Measurements from ENCODE around the gene PP2D1.
"Not testable (repeated sequence)": the region's sequence is repeated elsewhere in the genome, so short reads cannot be mapped to it uniquely, and the experiment has no call there.

The PP2D1 gene

DNA sequence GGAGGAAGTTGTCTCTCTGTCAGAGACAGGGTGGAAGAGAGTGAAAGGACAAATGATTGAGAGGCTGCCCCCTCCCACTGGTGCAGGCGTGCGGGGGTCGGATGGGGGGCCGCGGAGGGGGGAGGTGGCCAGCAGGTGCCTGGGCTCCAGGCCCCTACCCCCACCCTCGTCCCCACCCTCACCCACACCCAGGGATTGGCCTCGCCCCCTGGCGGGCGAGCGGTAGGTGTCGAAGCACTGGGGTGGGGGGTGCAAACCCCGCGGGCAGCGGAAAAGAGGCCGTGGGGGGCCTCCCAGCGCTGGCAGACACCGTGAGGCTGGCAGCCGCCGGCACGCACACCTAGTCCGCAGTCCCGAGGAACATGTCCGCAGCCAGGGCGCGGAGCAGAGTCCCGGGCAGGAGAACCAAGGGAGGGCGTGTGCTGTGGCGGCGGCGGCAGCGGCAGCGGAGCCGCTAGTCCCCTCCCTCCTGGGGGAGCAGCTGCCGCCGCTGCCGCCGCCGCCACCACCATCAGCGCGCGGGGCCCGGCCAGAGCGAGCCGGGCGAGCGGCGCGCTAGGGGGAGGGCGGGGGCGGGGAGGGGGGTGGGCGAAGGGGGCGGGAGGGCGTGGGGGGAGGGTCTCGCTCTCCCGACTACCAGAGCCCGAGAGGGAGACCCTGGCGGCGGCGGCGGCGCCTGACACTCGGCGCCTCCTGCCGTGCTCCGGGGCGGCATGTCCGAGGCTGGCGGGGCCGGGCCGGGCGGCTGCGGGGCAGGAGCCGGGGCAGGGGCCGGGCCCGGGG is 27.9 kb upstream of the PP2D1 start, which contains the start of gene KAT2B:
Gene KAT2B (plus strand): TSS at position 682 of the 783 bp plus-strand sequence. CDS start 32 bp downstream, at position 714.
- DNase-seq = peak; percentile 74

DNA sequence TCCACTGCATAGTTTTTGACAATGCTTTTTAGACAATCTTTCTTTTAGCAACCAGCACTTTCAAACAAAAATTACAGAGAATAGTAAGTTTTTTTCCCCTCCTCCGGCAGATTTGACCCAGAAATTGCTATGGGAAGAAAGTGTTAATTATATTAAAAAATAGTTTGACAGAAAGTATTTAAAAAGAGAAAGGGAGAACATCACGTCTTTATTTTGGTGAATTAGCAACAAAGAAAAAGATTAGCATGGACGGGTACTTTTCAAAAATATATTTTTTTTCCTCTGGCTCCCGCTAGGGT is 27.4 kb upstream of the PP2D1 start:
- DNase-seq = no peak

GRCh38 chr3:20038699-20039465 is 26.8 kb upstream of the PP2D1 start:
- no peak for DNase-seq

- no peak for DNase-seq
Observed at GRCh38 chr3:20037255-20037996, 25.4 kb upstream of the PP2D1 start.

- DNase-seq = no peak
Observed at GRCh38 chr3:20035019-20035418, 23.0 kb upstream of the PP2D1 start.

DNA sequence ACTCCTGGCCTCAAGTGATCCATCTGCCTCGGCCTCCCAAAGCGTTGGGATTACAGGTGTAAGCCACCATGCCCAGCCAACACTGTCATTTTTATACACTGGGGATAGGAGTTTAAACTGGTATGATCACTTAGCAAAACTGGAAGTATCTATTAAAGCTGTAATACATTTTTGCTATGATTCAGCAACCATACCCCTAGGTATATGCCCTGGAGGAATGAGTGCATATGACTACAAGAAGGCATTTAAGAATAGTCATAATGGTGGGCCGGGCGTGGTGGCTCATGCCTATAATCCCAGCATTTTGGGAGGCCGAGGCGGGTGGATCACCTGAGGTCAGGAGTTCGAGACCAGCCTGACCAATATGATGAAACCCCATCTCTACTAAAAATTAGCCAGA is 19.9 kb upstream of the PP2D1 start:
- DNase-seq = not testable (repeated sequence)

GRCh38 chr3:20028905-20029331 is 16.9 kb upstream of the PP2D1 start:
- no peak for DNase-seq

GRCh38 chr3:20027136-20027535 is 15.1 kb upstream of the PP2D1 start:
- DNase-seq = no peak

GRCh38 chr3:20023623-20024405 is 11.8 kb upstream of the PP2D1 start:
- no peak for DNase-seq

GRCh38 chr3:20022954-20023622 is 11.0 kb upstream of the PP2D1 start:
- DNase-seq = no peak

DNA sequence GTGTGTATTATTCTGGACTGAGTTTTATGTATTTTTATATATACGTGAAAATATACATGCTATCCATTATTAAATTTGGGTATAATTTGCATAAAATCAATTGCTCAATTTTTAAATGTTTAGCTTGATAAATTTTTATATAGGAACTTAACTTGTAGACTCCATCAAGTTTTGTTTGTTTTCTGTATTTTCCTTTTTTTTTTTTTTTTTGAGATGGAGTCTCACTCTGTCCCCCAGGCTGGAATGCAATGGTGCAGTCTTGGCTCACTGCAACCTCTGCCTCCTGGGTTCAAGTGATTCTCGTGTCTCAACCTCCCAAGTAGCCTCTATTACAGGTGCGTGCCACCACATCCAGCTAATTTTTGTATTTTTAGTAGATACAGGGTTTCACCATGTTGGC is 4.0 kb upstream of the PP2D1 start:
- not testable (repeated sequence) for DNase-seq

DNA sequence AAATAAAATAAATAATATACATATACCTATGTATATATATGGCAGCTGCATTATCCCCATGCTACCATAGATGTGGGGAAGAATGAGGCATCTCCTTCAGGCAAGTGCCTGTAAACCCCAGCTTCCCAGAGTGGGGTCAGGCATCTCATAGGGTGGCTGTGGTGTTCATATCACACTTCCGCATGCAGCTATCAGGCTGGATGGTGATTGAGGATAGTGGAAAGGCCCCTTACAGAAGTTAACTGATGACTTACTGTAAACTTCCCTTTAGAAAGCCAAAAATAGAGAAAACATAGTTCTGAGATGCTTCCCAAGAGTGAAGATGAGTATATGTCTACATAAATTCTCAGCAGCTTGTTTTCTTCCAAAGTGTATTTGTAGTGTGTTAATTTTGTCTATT is 3.5 kb upstream of the PP2D1 start:
- DNase-seq = no peak

DNA sequence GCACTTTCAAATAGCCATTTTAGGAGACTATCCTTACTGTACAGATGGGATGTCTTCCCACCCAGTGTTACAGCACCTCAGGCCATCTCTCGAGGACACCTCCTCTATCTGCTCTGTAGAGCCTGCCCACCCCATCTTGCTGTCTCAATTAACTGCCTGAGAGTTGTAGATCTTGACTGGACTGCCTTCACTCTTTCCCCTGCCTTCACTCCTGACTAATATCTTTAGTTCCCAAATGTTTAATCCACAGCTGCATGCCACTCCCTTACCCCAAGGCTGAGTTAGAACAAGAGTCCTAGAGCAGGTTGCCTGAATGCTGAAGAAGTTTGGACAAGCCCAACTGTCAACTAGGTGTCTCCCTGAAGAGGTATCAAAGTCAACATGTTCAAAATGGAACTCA is 1.3 kb upstream of the PP2D1 start:
- no peak for DNase-seq

DNA sequence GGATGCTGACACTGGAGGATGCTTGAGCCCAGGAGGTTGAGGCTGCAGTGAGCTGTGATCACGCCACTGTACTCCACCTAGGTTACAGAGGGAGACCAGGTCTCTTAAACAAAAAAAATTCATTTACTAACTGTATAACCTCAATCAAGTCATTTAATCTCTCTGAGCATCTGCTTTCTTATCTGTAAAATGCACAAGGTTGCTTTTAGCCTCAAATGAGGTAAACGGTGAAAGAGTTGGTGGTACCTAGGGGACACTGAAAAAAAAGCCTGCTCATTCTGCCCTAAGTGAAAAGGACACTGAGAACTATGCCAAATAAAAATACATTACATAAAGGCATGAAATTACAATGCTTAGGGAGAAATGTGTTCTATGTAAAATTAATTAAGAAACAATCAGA is 3.4 kb downstream of the PP2D1 start:
- no peak for DNase-seq

DNA sequence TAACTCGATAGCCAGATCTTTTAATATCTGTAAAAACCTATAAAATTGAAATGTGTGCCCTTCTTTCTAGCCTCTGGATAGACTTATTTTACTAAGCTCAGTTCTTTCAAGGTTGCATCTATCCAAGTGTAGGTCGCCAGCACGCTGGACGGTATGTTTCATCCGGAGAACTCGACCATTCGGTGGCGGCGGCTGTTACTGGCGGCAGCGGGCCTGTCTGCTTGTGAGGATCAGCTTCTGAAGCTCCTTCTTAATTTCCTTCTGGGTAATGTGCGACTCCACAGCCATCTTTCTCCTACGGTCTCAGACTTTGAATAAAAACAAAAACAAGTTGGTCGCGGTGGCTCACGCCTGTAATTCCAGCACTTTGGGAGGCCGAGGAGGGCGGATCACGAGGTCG is 4.1 kb downstream of the PP2D1 start:
- DNase-seq = no peak

- DNase-seq = no peak
Observed at GRCh38 chr3:20001932-20002331, 10.1 kb downstream of the PP2D1 start.

DNA sequence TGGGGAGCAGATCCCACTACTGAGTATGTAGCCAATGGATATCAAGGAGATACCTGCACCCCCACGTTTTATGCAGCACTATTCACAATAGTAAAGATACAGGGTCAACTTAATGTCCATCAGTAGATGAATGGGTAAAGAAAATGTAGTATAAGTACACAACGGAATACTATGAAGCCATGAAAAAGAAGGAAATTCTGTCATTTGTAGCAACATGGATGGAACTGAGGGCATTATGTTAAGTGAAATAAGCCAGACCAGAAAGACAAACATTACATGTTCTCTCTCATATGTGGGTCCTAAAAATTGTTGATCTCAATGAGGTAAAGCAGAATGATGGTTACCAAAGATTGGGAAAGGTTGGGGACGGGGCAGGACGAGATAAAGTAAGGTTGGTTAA is 14.6 kb downstream of the PP2D1 start:
- DNase-seq = no peak

DNA sequence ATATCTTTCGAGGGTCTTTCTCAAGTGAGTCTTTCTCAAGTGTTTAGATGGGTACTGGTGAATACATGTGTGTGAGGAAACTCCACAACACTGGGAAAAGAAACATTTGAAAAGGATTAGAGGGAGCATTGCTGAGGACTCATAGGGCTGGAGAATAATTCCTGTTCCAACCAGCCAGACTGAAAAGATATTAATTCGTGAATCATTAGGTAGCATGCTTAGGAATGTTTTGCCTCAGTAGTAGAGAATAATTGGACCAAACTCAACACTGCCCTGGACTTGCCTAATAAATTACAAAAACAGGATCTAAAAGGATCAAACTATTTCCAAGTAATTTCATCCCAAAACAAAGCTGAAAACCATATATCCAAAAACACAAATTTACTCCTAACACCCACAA is 17.3 kb downstream of the PP2D1 start:
- DNase-seq = no peak

GRCh38 chr3:19988904-19989303 is 23.2 kb downstream of the PP2D1 start:
- not testable (repeated sequence) for DNase-seq

GRCh38 chr3:19972054-19972453 is 40.0 kb downstream of the PP2D1 start:
- DNase-seq = no peak

DNA sequence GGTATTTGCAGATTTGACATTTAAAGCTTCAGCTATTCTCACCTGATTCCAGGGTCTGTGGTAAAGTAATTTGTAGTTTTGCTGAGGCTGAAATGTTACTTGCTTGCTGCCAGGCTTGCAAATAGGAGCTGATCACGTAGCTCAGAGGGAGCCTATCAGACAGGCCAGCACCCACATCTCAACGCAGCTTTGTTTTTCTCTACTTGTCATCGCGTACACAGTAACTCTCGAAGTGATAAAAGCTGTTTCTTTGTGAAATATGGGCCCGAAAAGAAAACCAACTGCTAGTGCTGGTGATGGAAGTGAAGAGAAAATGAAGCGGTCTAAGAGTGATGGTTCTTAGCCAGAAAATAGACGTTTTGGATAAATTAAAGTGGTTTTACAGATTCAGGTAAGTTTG is 41.7 kb downstream of the PP2D1 start:
- DNase-seq = no peak

- no peak for DNase-seq
Observed at GRCh38 chr3:19967812-19968211, 44.3 kb downstream of the PP2D1 start.

All from activated T-cell treated with anti-CD3 and anti-CD28 coated beads for 4 hours (primary cell).